Spleen (tissue), 7 donors: ENCODE measurements around the gene EGFL8.

Source experiments
- CTCF ChIP-seq, 11 experiments: fragments of 200-600 bp in 7 of 11; fragments of 450-650 bp in 4 of 11; sonication (generic) in 4 of 11; IDR thresholded peaks in 8 of 11; conservative IDR thresholded peaks in 3 of 11; 1 replicate in 7 of 11; 2 replicates in 4 of 11; pipeline versions ENCODE4 v1.4.0 to v1.8.0; 2016 to 2021; ENCODE audit warnings: antibody characterized with exemption in 11 of 11, inconsistent platforms in 4 of 11, mild to moderate bottlenecking in 1 of 11
- POLR2A ChIP-seq, 3 donors: fragments of 450-650 bp; IDR thresholded peaks; one replicate each; pipeline ENCODE4 v1.5.1; 2017; ENCODE audit warnings: antibody characterized with exemption in 3 of 3, mild to moderate bottlenecking in 1 of 3
- POLR2AphosphoS5 ChIP-seq, 3 donors: sonication (generic); formaldehyde crosslinking; IDR thresholded peaks; one replicate each; pipeline ENCODE4 v1.5.1; 2017; ENCODE audit warnings: antibody characterized with exemption in 3 of 3
- donor health status: DM: no; HTN: no; CAD: no; lungs with moderate emphysema.
- donor health status: DM: no; HTN: no; CAD: no.
- donor health status: DM: no; HTN: no; CAD: no.

DNA sequence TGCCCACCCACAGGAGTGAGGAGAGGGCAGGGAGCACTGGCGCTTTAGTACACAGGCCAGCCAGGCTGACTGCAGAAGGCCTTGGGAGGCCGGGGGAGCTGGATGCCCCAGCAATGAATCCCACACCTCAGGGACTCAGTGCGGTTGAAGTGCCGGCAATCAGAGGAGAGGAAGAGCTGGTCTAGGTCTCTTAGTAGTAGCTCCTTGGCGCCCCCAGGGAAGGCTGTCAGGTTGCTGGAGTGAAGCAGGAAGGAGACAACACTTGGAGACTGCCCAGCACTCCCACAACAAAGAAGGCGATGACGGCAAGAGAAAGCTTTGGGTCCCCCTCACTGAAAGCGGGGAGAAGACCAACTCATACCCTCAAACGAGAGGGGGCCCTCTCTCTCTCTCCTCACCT, 46.9 kb upstream of the EGFL8 start:
- no peak for TF ChIP-seq CTCF (IDR thresholded peaks at IDR 0.05 in 8 of 11, conservative IDR thresholded peaks at IDR 0.05 in 3 of 11)
- TF ChIP-seq POLR2AphosphoS5 (IDR thresholded peaks at IDR 0.05): peak in 2 of 3 donors; percentile 9 to 42
- TF ChIP-seq POLR2A (IDR thresholded peaks at IDR 0.05): no peak
